Ectodermal cell (in vitro differentiated cells): ENCODE measurements around the gene NMBR.
"Not testable (repeated sequence)": the region's sequence is repeated elsewhere in the genome, so short reads cannot be mapped to it uniquely, and the experiment has no call there.

ENCODE experiments used
- H3K27ac ChIP-seq: 2 replicates; pipeline ENCODE4 v1.7.0; 2013; ENCODE audit warnings: mild to moderate bottlenecking, low read depth, low read length; ENCODE audit not compliant: insufficient read depth, poor library complexity, severe bottlenecking
- H3K27me3 ChIP-seq: 2 replicates; pipeline ENCODE4 v1.7.0; 2013; ENCODE audit warnings: mild to moderate bottlenecking, low read length; ENCODE audit not compliant: insufficient read depth, control insufficient read depth, poor library complexity, severe bottlenecking
- H3K36me3 ChIP-seq: one replicate; pipeline ENCODE4 v1.7.0; 2013; ENCODE audit warnings: low read length; ENCODE audit not compliant: control insufficient read depth, insufficient read depth
- H3K4me1 ChIP-seq: one replicate; pipeline ENCODE4 v1.7.0; 2013; ENCODE audit warnings: low read length; ENCODE audit not compliant: control insufficient read depth, insufficient read depth
- H3K4me3 ChIP-seq: 2 replicates; pipeline ENCODE4 v1.7.0; 2013; ENCODE audit warnings: low read depth, low read length, control low read depth; ENCODE audit not compliant: insufficient read depth
- H3K9me3 ChIP-seq: 2 replicates; pipeline ENCODE4 v1.7.0; 2013; ENCODE audit warnings: mild to moderate bottlenecking, low read length, moderate library complexity; ENCODE audit not compliant: control insufficient read depth
- WGBS, 2 experiments: methylation state at CpG; one replicate each; pipeline ENCODE4 v1.1.7; 2013; ENCODE audit warnings: missing lambda C conversion rate in 2 of 2; 5-methylcytosine and 5-hydroxymethylcytosine counted together

NMBR gene

GRCh38 chr6:142035890-142036289, 111.0 kb downstream of the NMBR start:
- WGBS, 2 experiments, result 88 to 95% methylated on average over 4 of the region's 4 CpGs
- H3K27me3 ChIP-seq, result no peaks in the 10 kb centered on the region
- H3K36me3 ChIP-seq, result no peaks in the 10 kb centered on the region
- no peaks in the 10 kb centered on the region for H3K9me3 ChIP-seq
- no peak overlapping the region for H3K4me3 ChIP-seq
- H3K4me1 ChIP-seq, result no peaks in the 10 kb centered on the region
- no peak overlapping the region for H3K27ac ChIP-seq

GRCh38 chr6:142031035-142031434, 115.9 kb downstream of the NMBR start:
- Histone ChIP-seq H3K36me3 (no peaks in the 10 kb centered on the region), H3K4me1 (no peaks in the 10 kb centered on the region), H3K27ac (no peak overlapping the region), H3K4me3 (no peak overlapping the region), H3K27me3 (no peaks in the 10 kb centered on the region), H3K9me3 (no peaks in the 10 kb centered on the region)
- 95 to 97% methylated on average over 4 of the region's 4 CpGs for WGBS, 2 experiments

GRCh38 chr6:142030115-142030619, 116.8 kb downstream of the NMBR start:
- H3K36me3 ChIP-seq, result no peaks in the 10 kb centered on the region
- no peak overlapping the region for H3K4me3 ChIP-seq
- no peaks in the 10 kb centered on the region for H3K27me3 ChIP-seq
- WGBS, 2 experiments, result 82 to 89% methylated on average over 11 of the region's 11 CpGs
- no peaks in the 10 kb centered on the region for H3K4me1 ChIP-seq
- no peak overlapping the region for H3K27ac ChIP-seq
- no peaks in the 10 kb centered on the region for H3K9me3 ChIP-seq

- Histone ChIP-seq H3K4me1 (no peaks in the 10 kb centered on the region), H3K27ac (no peak overlapping the region), H3K4me3 (no peak overlapping the region), H3K9me3 (no peaks in the 10 kb centered on the region), H3K36me3 (no peaks in the 10 kb centered on the region), H3K27me3 (no peaks in the 10 kb centered on the region)
- 89 to 95% methylated on average over 2 to 3 of the region's 3 CpGs for WGBS, 2 experiments
Measured at GRCh38 chr6:142028527-142028926, 118.4 kb downstream of the NMBR start.

- H3K36me3 ChIP-seq, H3K9me3 ChIP-seq, H3K27ac ChIP-seq, H3K4me1 ChIP-seq, H3K4me3 ChIP-seq, H3K27me3 ChIP-seq: not testable (repeated sequence)
- WGBS, 2 experiments, result 85 to 94% methylated on average over 3 of the region's 3 CpGs
Measured at GRCh38 chr6:142027804-142028203, 119.1 kb downstream of the NMBR start.

- 89 to 92% methylated on average over 3 of the region's 3 CpGs for WGBS, 2 experiments
- H3K27ac ChIP-seq, result no peak overlapping the region
Measured at GRCh38 chr6:142027074-142027473, 119.8 kb downstream of the NMBR start.

GRCh38 chr6:142026471-142026870, 120.5 kb downstream of the NMBR start:
- no peak overlapping the region for H3K4me3 ChIP-seq
- no peaks in the 10 kb centered on the region for H3K36me3 ChIP-seq
- no peak overlapping the region for H3K27ac ChIP-seq
- no peaks in the 10 kb centered on the region for H3K9me3 ChIP-seq
- H3K4me1 ChIP-seq, result no peaks in the 10 kb centered on the region
- H3K27me3 ChIP-seq, result no peaks in the 10 kb centered on the region

More at GRCh38 chr6:142027074-142027473, 119.8 kb downstream of the NMBR start:
- no peaks in the 10 kb centered on the region for H3K4me1 ChIP-seq
- H3K4me3 ChIP-seq, result no peak overlapping the region
- no peaks in the 10 kb centered on the region for H3K9me3 ChIP-seq
- H3K36me3 ChIP-seq, result no peaks in the 10 kb centered on the region
- H3K27me3 ChIP-seq, result no peaks in the 10 kb centered on the region
